NCI-H128 (cell line): ENCODE results near the gene RHCE.
"Not testable (repeated sequence)": the region's sequence is repeated elsewhere in the genome, so short reads cannot be mapped to it uniquely, and the experiment has no call there.

ENCODE experiments used
- DNase-seq: peaks from one replicate; lab custom pipeline; 2025; ENCODE audit not compliant: unreplicated experiment; lab: John Stamatoyannopoulos, UW

The RHCE gene

DNA sequence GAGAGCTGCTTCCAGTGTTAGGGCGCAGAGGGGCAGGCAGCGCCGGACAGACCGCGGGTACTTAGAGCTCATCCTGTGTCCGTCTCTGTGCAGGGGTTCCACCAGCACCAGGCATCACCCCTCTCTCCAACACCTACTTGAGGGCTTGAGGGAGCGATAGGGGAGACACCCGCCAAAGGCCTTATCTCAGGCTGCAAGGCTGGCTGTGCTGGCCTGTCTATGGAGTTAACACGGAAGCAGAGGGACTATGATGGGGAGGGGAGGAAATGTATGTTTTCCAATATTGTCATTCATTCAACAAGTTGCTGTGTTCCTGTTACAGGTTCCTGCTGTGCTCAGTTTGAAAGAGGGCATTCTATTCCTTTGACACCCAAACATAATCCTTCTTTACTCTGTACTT is at the start of gene RHCE:
Gene RHCE (minus strand): TSS at position 111 of the 400 bp plus-strand sequence. CDS start 39 bp downstream, at position 72.
- not testable (repeated sequence) for DNase-seq

- DNase-seq, result no peak
Observed at GRCh38 chr1:25469177-25469576, 48.6 kb upstream of the RHCE start.

GRCh38 chr1:25468033-25468432 is 47.4 kb upstream of the RHCE start:
- no peak for DNase-seq

DNA sequence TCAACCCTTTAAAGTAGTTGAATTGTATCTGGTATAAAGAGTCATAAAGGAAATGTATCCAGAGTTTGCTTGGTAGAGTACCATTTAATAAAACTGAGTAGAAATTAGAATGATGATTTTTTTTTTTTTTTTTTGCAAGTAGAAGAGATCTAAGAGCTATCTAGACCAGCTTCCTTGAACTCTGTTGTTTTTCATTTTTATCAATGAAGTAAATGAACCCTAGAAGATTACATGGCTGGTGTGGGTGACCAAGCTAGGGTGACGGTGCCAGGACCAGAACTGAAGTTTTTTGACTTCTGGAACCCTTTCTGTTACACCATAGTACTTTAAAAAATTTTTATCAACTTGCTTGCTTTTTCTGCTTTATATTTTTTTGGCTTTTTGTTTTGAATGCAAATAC is 47.0 kb upstream of the RHCE start:
- no peak for DNase-seq

- no peak for DNase-seq
Observed at GRCh38 chr1:25467193-25467592, 46.6 kb upstream of the RHCE start.

GRCh38 chr1:25462732-25463131 is 42.1 kb upstream of the RHCE start:
- DNase-seq, result no peak

DNA sequence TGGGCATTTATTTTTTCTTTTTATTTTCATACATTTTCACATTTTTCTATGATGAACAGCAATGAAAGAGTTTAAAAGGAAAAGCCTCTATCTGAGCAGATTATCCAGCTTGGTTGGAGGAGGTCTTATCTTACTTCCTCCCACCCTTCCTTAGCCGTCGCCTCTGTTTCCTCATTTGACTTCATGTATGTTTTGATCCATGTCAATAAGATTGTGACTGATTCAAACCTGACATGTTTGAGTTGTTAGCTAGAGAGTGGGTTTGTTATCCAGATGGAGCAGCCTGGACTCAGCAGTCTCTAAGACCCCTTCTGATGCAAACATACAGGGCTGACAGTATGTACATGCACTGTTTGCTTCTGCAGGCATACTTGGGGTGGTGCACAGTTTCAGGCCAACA is 41.2 kb upstream of the RHCE start:
- no peak for DNase-seq

- not testable (repeated sequence) for DNase-seq
Observed at GRCh38 chr1:25460816-25461215, 40.2 kb upstream of the RHCE start.

- DNase-seq, result no peak
Observed at GRCh38 chr1:25460020-25460419, 39.4 kb upstream of the RHCE start.

- no peak for DNase-seq
Observed at GRCh38 chr1:25458541-25459298, 38.1 kb upstream of the RHCE start.

DNA sequence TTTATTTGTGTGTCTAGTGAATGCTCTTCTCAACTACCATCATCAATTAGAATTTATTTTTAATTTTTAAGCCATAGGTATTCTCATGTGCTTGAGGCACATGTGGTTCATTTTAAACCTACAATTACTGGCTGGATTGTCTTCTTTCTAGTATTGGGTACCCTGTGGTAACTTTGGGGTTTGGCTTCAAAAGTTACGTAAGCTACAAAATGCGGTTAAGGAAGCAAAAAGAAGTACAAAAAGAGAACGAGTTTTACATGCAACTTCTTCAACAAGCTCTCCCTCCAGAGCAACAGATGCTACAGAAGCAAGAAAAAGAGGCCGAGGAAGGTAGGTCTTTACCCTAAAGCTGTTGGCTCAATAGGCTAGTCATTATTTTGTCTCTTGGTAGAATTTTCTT is 35.9 kb upstream of the RHCE start:
- DNase-seq, result no peak

- no peak for DNase-seq
Observed at GRCh38 chr1:25451908-25452307, 31.3 kb upstream of the RHCE start.

GRCh38 chr1:25450891-25451290 is 30.3 kb upstream of the RHCE start:
- no peak for DNase-seq

- DNase-seq, result no peak
Observed at GRCh38 chr1:25447547-25447946, 26.9 kb upstream of the RHCE start.

DNA sequence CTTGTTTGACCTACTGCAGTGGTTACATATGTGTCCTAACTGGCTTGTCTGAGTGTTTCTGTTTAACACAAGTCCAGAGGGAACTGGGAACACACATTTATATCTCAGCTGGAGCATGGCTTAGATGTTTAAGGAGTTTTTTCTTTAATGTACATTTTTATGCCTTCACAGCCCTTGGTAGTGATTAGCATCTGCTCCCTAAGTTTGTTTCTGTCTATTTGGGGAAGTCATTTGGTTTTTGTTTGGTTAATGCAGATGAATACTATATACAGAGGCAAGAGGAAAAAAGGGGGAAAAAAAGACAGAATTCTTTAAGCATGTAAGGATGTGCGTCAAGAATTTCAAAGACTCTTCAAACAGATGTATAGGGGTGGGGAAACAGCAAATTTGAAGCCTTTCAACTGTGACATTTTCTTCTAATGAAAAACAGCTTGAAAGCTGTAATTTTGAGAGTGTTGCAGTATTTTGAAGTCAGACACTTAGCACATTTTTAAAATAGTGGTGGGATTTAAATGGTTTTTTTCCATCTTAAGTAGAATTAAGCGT is 25.4 kb upstream of the RHCE start:
- no peak for DNase-seq

DNA sequence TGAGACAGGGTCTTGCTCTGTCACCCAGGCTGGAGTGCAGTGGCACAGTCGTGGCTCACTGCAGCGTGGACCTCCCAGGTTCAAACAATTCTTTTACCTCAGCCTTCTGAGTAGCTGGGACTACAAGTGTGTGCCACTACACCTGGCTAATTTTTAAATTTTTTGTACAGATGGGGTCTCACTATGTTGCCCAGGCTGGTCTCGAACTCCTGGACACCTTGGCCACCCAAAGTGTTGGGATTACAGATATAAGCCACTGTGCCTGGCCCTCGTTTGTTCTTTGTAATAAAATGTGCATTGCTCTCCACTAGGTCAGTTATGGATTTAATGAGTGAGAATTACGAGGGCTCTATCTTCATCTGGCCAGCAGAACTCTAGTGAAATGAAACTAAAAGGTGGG is 24.0 kb upstream of the RHCE start:
- not testable (repeated sequence) for DNase-seq

- DNase-seq, result no peak
Observed at GRCh38 chr1:25443030-25443699, 22.5 kb upstream of the RHCE start.

GRCh38 chr1:25442178-25442577 is 21.6 kb upstream of the RHCE start:
- DNase-seq, result no peak

- DNase-seq, result no peak
Observed at GRCh38 chr1:25439287-25439686, 18.7 kb upstream of the RHCE start.

GRCh38 chr1:25437672-25438071 is 17.0 kb upstream of the RHCE start:
- DNase-seq, result no peak

DNA sequence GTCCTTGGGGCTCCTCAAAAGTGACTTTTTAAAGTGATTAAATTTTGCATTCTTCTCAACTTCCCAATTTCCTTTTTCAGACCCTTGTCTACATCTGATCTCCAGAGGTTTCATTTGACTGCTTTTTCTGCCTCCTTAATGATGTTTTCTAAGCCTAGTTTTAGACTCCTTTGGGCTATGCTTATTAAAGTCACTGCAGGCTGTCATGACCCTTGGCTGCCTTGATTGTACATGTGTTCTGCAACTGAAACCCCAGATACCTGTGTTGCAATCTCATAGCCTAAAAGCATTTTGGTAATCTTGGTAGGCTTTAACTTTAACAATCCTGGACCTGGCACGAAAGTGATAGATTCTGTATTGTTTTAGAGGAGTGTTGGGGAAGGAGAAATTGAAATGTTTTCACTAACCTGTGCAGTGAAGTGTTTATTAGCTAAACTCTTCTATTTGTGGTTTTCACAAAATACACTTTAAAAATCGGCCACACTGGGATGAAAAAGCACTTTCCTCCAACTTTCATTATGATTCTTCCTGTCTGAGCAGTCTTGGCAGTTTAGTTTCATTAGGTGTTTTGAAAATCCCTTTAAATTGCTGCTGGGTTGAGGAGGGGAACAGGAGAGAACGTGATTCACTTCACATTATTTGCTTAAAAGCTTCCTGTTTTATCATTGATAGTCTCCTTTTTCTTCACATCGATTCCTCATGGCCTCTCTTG is 14.9 kb upstream of the RHCE start:
- no peak for DNase-seq
